B cell (primary cell): ENCODE data around the gene ADK.

ENCODE experiments used
- EZH2 ChIP-seq: IDR thresholded peaks from 2 replicates; pipeline ENCODE4 v1.6.1; 2012; ENCODE audit warnings: borderline replicate concordance, low read depth, mild to moderate bottlenecking, moderate library complexity, low read length; ENCODE audit not compliant: insufficient read depth, poor library complexity, severe bottlenecking
- TF ChIP-seq, protein P1 (sequence below): fragments of 200-600 bp; IDR thresholded peaks from one replicate; pipeline ENCODE4 v1.8.0; 2022; ENCODE audit warnings: antibody characterized with exemption, mild to moderate bottlenecking

GRCh38 chr10:74300666-74301065, 149.6 kb downstream of the ADK start:
- TF ChIP-seq, protein P1, sequence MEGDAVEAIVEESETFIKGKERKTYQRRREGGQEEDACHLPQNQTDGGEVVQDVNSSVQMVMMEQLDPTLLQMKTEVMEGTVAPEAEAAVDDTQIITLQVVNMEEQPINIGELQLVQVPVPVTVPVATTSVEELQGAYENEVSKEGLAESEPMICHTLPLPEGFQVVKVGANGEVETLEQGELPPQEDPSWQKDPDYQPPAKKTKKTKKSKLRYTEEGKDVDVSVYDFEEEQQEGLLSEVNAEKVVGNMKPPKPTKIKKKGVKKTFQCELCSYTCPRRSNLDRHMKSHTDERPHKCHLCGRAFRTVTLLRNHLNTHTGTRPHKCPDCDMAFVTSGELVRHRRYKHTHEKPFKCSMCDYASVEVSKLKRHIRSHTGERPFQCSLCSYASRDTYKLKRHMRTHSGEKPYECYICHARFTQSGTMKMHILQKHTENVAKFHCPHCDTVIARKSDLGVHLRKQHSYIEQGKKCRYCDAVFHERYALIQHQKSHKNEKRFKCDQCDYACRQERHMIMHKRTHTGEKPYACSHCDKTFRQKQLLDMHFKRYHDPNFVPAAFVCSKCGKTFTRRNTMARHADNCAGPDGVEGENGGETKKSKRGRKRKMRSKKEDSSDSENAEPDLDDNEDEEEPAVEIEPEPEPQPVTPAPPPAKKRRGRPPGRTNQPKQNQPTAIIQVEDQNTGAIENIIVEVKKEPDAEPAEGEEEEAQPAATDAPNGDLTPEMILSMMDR, result no peak
- no peak for TF ChIP-seq EZH2
